OCI-LY1 (cell line): ENCODE data around the gene ZCCHC9.

Source experiments
- H2AFZ ChIP-seq: fragments of 200-600 bp; sonication (generic), shearing (Covaris generic); 2 replicates; pipeline ENCODE4 v1.6.0; 2014; ENCODE audit warnings: antibody characterized with exemption, mild to moderate bottlenecking, low read length
- H3F3A ChIP-seq: fragments of 200-600 bp; sonication (generic), shearing (Covaris generic); 2 replicates; pipeline ENCODE4 v1.6.0; 2014; ENCODE audit warnings: mild to moderate bottlenecking, antibody characterized with exemption, low read length, moderate library complexity; ENCODE audit not compliant: insufficient read depth
- H3K27ac ChIP-seq: fragments of 200-600 bp; sonication (generic); 2 replicates; pipeline ENCODE4 v1.5.1; 2014; ENCODE audit warnings: low read length, mixed run types, mild to moderate bottlenecking, low read depth; ENCODE audit not compliant: poor library complexity, severe bottlenecking
- H3K27me3 ChIP-seq: fragments of 200-600 bp; sonication (generic); 2 replicates; pipeline ENCODE4 v1.6.0; 2014; ENCODE audit warnings: antibody characterized with exemption, mild to moderate bottlenecking, low read length, moderate library complexity; ENCODE audit not compliant: insufficient read depth
- H3K36me3 ChIP-seq: fragments of 200-600 bp; sonication (generic); 2 replicates; pipeline ENCODE4 v1.6.1; 2014; ENCODE audit warnings: mild to moderate bottlenecking, antibody characterized with exemption, low read length, moderate library complexity, mixed read lengths; ENCODE audit not compliant: insufficient read depth
- H3K4me1 ChIP-seq: fragments of 200-600 bp; sonication (generic); 2 replicates; pipeline ENCODE4 v1.5.1; 2014; ENCODE audit warnings: mild to moderate bottlenecking, low read length, moderate library complexity; ENCODE audit not compliant: insufficient read depth, severe bottlenecking
- H3K4me2 ChIP-seq: fragments of 200-600 bp; sonication (generic), shearing (Covaris generic); 2 replicates; pipeline ENCODE4 v1.6.1; 2014; ENCODE audit warnings: low read length
- H3K4me3 ChIP-seq: fragments of 200-600 bp; sonication (generic); 2 replicates; pipeline ENCODE4 v1.5.1; 2014; ENCODE audit warnings: low read length, low read depth, mild to moderate bottlenecking, mixed read lengths; ENCODE audit not compliant: poor library complexity, severe bottlenecking
- H3K79me2 ChIP-seq: fragments of 200-600 bp; shearing (Covaris generic); 2 replicates; pipeline ENCODE4 v1.6.1; 2016; ENCODE audit warnings: mixed run types, low read length, mixed read lengths; ENCODE audit not compliant: insufficient read depth
- H3K9ac ChIP-seq: fragments of 200-600 bp; sonication (generic), shearing (Covaris generic); 2 replicates; pipeline ENCODE4 v1.6.1; 2014; ENCODE audit warnings: mild to moderate bottlenecking, low read length, mixed read lengths
- H3K9me2 ChIP-seq: fragments of 200-600 bp; sonication (generic), shearing (Covaris generic); 2 replicates; pipeline ENCODE4 v1.6.1; 2014; ENCODE audit warnings: low read depth, mild to moderate bottlenecking, low read length, mixed read lengths
- H3K9me3 ChIP-seq: fragments of 200-600 bp; shearing (Covaris generic); 2 replicates; pipeline ENCODE4 v1.6.1; 2014; ENCODE audit warnings: low read length, mixed read lengths
- H4K20me1 ChIP-seq: fragments of 200-600 bp; sonication (generic), shearing (Covaris generic); 2 replicates; pipeline ENCODE4 v1.6.0; 2016; ENCODE audit warnings: mild to moderate bottlenecking, low read length; ENCODE audit not compliant: insufficient read depth
- CTCF ChIP-seq: fragments of 200-600 bp; sonication (generic), shearing (Covaris generic); IDR thresholded peaks from 2 replicates; pipeline ENCODE4 v1.5.1; 2017; ENCODE audit warnings: mild to moderate bottlenecking, antibody characterized with exemption, low read length, moderate library complexity, mixed read lengths
- EZH2 ChIP-seq: fragments of 200-600 bp; sonication (generic), shearing (Covaris generic); IDR thresholded peaks from 2 replicates; pipeline ENCODE4 v1.8.0; 2017; ENCODE audit warnings: borderline replicate concordance, mixed run types, mild to moderate bottlenecking, antibody characterized with exemption, low read length, moderate library complexity, mixed read lengths

Gene ZCCHC9

GRCh38 chr5:81301271-81302015, at the start of gene ZCCHC9:
Gene ZCCHC9, plus strand, starts transcription at chr5:81301587. Its CDS starts 3,171 bp downstream, at chr5:81304758.
- Histone ChIP-seq H3K9me3 (no peaks in the 10 kb centered on the region), H3K36me3 (peaks cover 13% of the 10 kb centered on the region; the same call in 1 of the 2 replicates), H3K79me2 (no peaks in the 10 kb centered on the region; the same call in 1 of the 2 replicates), H3K27me3 (no peaks in the 10 kb centered on the region), H4K20me1 (no peaks in the 10 kb centered on the region), H3K4me2 (peak within 1 kb of the TSS; percentile 86), H3F3A (no peaks in the 10 kb centered on the region), H3K9ac (peak within 1 kb of the TSS; percentile 82), H3K27ac (peak within 1 kb of the TSS; percentile 42), H3K4me3 (peak within 1 kb of the TSS; percentile 78), H3K9me2 (no peaks in the 10 kb centered on the region), H3K4me1 (peaks cover 47% of the 10 kb centered on the region), H2AFZ (no peak within 1 kb of the TSS)
- TF ChIP-seq CTCF (peak; percentile 16; the same call in 1 of the 2 replicates), EZH2 (no peak)

GRCh38 chr5:81251922-81252321, 49.5 kb upstream of the ZCCHC9 start:
- Histone ChIP-seq H3K27ac (no peak overlapping the region), H3K4me2 (no peak overlapping the region), H3K36me3 (peaks cover 8% of the 10 kb centered on the region), H2AFZ (no peak overlapping the region), H3K4me1 (no peaks in the 10 kb centered on the region), H3K79me2 (no peaks in the 10 kb centered on the region), H3K9me3 (peaks cover 2% of the 10 kb centered on the region; the same call in 1 of the 2 replicates), H3F3A (no peaks in the 10 kb centered on the region), H3K9me2 (no peaks in the 10 kb centered on the region), H3K27me3 (no peaks in the 10 kb centered on the region), H3K4me3 (no peak overlapping the region), H4K20me1 (no peaks in the 10 kb centered on the region), H3K9ac (no peak overlapping the region)
- TF ChIP-seq CTCF = no peak
- no peak for TF ChIP-seq EZH2

- no peaks in the 10 kb centered on the region for H4K20me1 ChIP-seq
- no peaks in the 10 kb centered on the region for H3K27me3 ChIP-seq
- no peaks in the 10 kb centered on the region for H3K79me2 ChIP-seq
- H3K9me2 ChIP-seq = no peaks in the 10 kb centered on the region
- H3K4me2 ChIP-seq = no peak overlapping the region
- TF ChIP-seq CTCF = no peak
- no peak for TF ChIP-seq EZH2
- peaks cover 8% of the 10 kb centered on the region for H3K36me3 ChIP-seq
- no peak overlapping the region for H3K4me3 ChIP-seq
- H3K9me3 ChIP-seq = peaks cover 2% of the 10 kb centered on the region; the same call in 1 of the 2 replicates
- no peak overlapping the region for H3K9ac ChIP-seq
- H3K4me1 ChIP-seq = no peaks in the 10 kb centered on the region
- no peak overlapping the region for H2AFZ ChIP-seq
- no peaks in the 10 kb centered on the region for H3F3A ChIP-seq
- no peak overlapping the region for H3K27ac ChIP-seq
Observed at GRCh38 chr5:81252904-81253303, 48.5 kb upstream of the ZCCHC9 start.
